Hepatocyte (in vitro differentiated cells): ENCODE results near the gene ST6GAL1.

Experiments
- CTCF ChIP-seq: fragments of 200-600 bp; sonication (generic); IDR thresholded peaks from 2 replicates; pipeline ENCODE4 v1.5.1; 2016; ENCODE audit warnings: antibody characterized with exemption, mild to moderate bottlenecking; ENCODE audit not compliant: poor library complexity
- EZH2 ChIP-seq: fragments of 200-600 bp; sonication (generic); IDR thresholded peaks from 2 replicates; pipeline ENCODE4 v1.6.1; 2016; ENCODE audit warnings: antibody characterized with exemption, mild to moderate bottlenecking, borderline replicate concordance

DNA sequence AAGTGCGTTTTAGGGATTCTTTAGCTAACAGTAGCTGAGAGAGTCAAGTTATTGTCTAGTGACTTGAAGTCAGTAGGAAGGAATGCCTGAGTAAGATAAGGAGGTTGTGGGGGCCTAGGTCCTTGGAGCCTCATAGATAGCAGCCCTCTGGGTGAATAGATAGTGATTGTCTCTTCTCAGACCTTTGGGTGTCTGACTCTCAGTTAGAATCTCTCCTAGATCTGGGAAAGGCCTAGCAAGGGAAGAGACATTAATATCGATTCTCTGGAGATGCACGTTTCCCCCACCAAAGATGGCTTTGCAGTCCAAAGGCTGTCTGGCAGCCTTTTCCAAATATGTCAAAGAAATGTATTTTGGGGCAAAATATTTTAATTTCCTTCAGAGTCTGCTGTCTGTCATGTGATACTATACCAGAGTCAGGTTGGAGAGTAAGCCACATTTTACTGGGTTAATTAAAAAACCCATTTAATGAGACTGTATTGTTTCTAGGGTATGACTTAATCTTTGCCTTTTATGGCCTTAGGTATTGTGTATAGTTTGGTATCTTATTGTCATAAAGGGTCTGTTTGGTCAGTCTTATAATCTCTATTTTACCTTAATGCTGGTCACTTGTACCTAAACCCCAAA, 92.2 kb downstream of the ST6GAL1 start:
- TF ChIP-seq CTCF (no peak), EZH2 (no peak)
